Osteoblast (primary cell): Measurements from ENCODE around the gene TGFB3. TPM values are rescaled to one million over a fixed set of nuclear protein-coding genes. Genes with fewer than 3 reads are reported as not detected.

Experiments used
- DNase-seq: peaks from one replicate; pipeline ENCODE4 v3.0.0; 2011; ENCODE audit warnings: low spot score, mixed read lengths; ENCODE audit not compliant: insufficient read length; ENCODE audit errors: missing footprints
- H2AFZ ChIP-seq: 2 replicates; pipeline ENCODE4 v1.6.0; 2011; ENCODE audit warnings: mild to moderate bottlenecking, low read length
- H3K27ac ChIP-seq: 2 replicates; pipeline ENCODE4 v1.5.1; 2011; ENCODE audit warnings: mild to moderate bottlenecking, low read depth, low read length, moderate library complexity
- H3K27me3 ChIP-seq: 2 replicates; pipeline ENCODE4 v1.6.0; 2012; ENCODE audit warnings: mild to moderate bottlenecking, control low read depth, inconsistent platforms, low read length, moderate library complexity; ENCODE audit not compliant: insufficient read depth
- H3K36me3 ChIP-seq: 2 replicates; pipeline ENCODE4 v1.5.1; 2011; ENCODE audit warnings: mild to moderate bottlenecking, low read length, control low read depth, moderate library complexity; ENCODE audit not compliant: insufficient read depth
- H3K4me1 ChIP-seq: 2 replicates; pipeline ENCODE4 v1.5.1; 2011; ENCODE audit warnings: mild to moderate bottlenecking, low read length, control low read depth, moderate library complexity; ENCODE audit not compliant: insufficient read depth
- H3K4me2 ChIP-seq: 2 replicates; pipeline ENCODE4 v1.6.0; 2011; ENCODE audit warnings: mild to moderate bottlenecking, low read length; ENCODE audit not compliant: insufficient read depth
- H3K4me3 ChIP-seq: fragments of 200-600 bp; sonication (generic); 3 replicates; pipeline ENCODE4 v1.5.1; 2012; ENCODE audit warnings: mild to moderate bottlenecking, low read length, inconsistent platforms; ENCODE audit not compliant: insufficient read depth
- H3K79me2 ChIP-seq: 2 replicates; pipeline ENCODE4 v1.6.0; 2012; ENCODE audit warnings: mild to moderate bottlenecking, low read length, control low read depth, inconsistent platforms; ENCODE audit not compliant: insufficient read depth
- H3K9me3 ChIP-seq: 2 replicates; pipeline ENCODE4 v1.5.1; 2011; ENCODE audit warnings: low read depth, low read length, control low read depth
- H4K20me1 ChIP-seq: 2 replicates; pipeline ENCODE4 v1.6.0; 2012; ENCODE audit warnings: mild to moderate bottlenecking, low read length, control low read depth; ENCODE audit not compliant: insufficient read depth
- CTCF ChIP-seq: IDR thresholded peaks from 2 replicates; pipeline ENCODE4 v1.5.1; 2011; ENCODE audit warnings: mild to moderate bottlenecking, low read depth, low read length, moderate library complexity; ENCODE audit errors: extremely low read depth
- total RNA-seq: library from RNA; depleted of rRNA; stranded (reverse); fragments of >200 nt; gene quantifications from 2 replicates; pipeline ENCODE4 v1.2.3, GENCODE V29; 2012

TGFB3 gene
- total RNA-seq, 1 donor: 11.6 TPM

- no peaks in the 10 kb centered on the region for H3K36me3 ChIP-seq
- no peak overlapping the region for H3K27ac ChIP-seq
- no peaks in the 10 kb centered on the region for H3K27me3 ChIP-seq
- no peaks in the 10 kb centered on the region for H3K79me2 ChIP-seq
- no peak for DNase-seq
- no peak for TF ChIP-seq CTCF
- H3K4me1 ChIP-seq: peaks cover 29% of the 10 kb centered on the region
- no peaks in the 10 kb centered on the region for H3K9me3 ChIP-seq
- H4K20me1 ChIP-seq: no peaks in the 10 kb centered on the region
- H3K4me2 ChIP-seq: no peak overlapping the region
- no peak overlapping the region for H2AFZ ChIP-seq
- no peak overlapping the region for H3K4me3 ChIP-seq
These were observed 4.8 kb downstream of the TGFB3 start for GRCh38 chr14:75976826-75977581.

GRCh38 chr14:75972801-75973421, 8.9 kb downstream of the TGFB3 start:
- H3K79me2 ChIP-seq: no peaks in the 10 kb centered on the region
- H3K4me2 ChIP-seq: no peak overlapping the region
- no peak overlapping the region for H2AFZ ChIP-seq
- H3K4me3 ChIP-seq: no peak overlapping the region
- no peak for DNase-seq
- no peaks in the 10 kb centered on the region for H3K27me3 ChIP-seq
- H3K36me3 ChIP-seq: no peaks in the 10 kb centered on the region
- H3K27ac ChIP-seq: no peak overlapping the region
- no peaks in the 10 kb centered on the region for H4K20me1 ChIP-seq
- H3K4me1 ChIP-seq: peaks cover 18% of the 10 kb centered on the region
- no peaks in the 10 kb centered on the region for H3K9me3 ChIP-seq
- TF ChIP-seq CTCF: no peak

GRCh38 chr14:75971509-75971908, 10.3 kb downstream of the TGFB3 start:
- H3K36me3 ChIP-seq: no peaks in the 10 kb centered on the region
- no peak overlapping the region for H3K27ac ChIP-seq
- H3K4me2 ChIP-seq: no peak overlapping the region
- H2AFZ ChIP-seq: no peak overlapping the region
- H3K9me3 ChIP-seq: no peaks in the 10 kb centered on the region
- TF ChIP-seq CTCF: no peak
- peaks cover 18% of the 10 kb centered on the region for H3K4me1 ChIP-seq
- H4K20me1 ChIP-seq: no peaks in the 10 kb centered on the region
- no peak for DNase-seq
- no peaks in the 10 kb centered on the region for H3K79me2 ChIP-seq
- no peaks in the 10 kb centered on the region for H3K27me3 ChIP-seq
- H3K4me3 ChIP-seq: no peak overlapping the region

GRCh38 chr14:75970989-75971388, 10.8 kb downstream of the TGFB3 start:
- H3K27ac ChIP-seq: no peak overlapping the region
- TF ChIP-seq CTCF: no peak
- no peak overlapping the region for H3K4me2 ChIP-seq
- no peak for DNase-seq
- H3K4me3 ChIP-seq: no peak overlapping the region
- H2AFZ ChIP-seq: no peak overlapping the region
- H4K20me1 ChIP-seq: no peaks in the 10 kb centered on the region
- H3K9me3 ChIP-seq: no peaks in the 10 kb centered on the region
- no peaks in the 10 kb centered on the region for H3K79me2 ChIP-seq
- H3K27me3 ChIP-seq: no peaks in the 10 kb centered on the region
- no peaks in the 10 kb centered on the region for H3K36me3 ChIP-seq
- peaks cover 18% of the 10 kb centered on the region for H3K4me1 ChIP-seq
